ENCODE data around the gene PCAT6.

Gene PCAT6

DNA sequence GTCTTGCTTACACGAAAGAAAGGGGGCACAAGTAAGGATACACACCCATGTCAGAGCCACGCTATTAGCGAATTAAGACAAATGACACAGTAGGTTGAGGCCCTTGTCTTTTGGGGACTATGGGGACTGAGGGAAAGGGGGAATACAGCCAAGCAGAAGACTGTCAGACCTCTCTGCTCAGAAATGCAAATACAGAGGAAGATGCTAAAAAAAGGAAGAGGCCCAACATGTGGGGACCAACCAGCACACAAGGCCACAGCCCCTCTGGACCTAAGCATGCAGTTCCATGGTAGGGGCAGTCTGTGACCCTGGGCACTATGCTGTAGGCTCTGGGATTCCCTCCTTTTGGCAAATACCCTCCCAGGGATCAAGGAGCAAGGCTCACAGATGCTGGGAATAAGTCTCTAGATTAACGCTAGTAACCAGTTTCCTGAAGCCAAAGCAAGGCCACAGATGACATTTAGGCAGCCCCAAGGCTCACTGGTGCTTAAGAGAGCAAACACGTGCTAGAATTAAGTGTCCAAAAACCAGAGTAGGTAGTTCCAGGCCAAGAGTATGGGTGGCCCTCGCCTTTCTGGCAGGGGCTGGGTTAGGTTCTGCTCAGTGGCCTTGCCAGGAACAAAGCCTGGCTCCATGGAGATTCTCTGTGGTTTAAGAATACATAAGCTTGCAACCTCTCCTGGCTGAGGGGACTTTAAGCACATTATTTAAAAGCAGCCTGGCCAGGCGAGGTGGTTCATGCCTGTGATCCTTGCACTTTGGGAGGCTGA is 40.0 kb downstream of the PCAT6 start:
- DNase-seq = no peak

DNA sequence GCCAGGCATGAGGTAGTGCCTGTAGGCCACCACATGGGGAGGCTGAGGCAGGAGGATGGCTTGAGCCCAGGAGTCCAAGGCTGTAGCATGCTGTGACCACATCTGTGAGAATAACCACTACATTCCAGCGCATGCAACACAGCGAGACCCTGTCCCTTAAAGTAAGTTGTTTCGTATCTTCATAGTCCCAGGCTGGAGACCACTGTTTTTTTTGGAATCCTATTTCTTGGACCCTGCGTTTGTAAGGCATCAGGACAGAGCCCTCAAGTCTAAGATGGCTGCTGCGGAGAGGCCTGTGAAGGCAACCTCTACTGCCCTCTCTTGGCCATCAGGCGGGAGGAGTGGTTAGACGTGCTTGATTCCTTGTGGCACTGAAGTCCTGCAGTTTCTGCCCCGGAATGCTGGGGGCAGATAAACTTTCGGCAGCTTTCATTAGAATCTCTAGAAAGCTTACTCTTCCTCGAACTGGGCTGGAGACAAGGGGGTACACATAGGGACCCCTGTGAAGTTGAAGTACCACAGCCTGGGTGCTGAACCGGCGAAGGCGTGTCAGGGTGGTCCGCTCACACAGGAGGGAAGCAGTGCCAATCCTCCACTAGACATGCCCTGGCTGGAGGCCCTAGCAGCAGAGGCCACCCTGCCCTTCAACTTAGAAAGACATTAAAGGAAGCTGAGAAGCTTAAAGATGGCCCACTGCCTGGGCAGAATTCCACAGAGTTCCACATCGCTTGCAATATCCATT is 41.6 kb downstream of the PCAT6 start:
- DNase-seq = peak; percentile 66 to 79

DNA sequence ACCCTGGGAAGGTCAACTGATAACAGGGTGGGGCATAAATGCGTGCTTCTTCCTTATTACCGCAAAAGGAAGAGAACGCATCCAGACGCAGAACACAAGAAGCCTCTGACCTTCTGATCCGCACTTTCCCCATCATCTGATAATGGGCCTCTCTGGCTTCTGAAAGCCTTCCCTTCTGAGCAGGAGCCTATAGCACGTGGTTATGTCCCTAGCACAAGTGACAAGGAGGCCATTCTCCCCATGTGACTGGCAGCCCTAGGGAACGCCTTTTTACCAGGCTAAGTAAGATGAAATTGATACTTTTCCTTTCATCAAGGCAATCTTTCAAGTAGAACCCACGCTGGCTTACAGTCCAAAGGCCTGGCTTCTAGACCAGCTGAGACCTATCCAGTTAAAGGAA is 44.0 kb downstream of the PCAT6 start:
- DNase-seq = no peak

DNA sequence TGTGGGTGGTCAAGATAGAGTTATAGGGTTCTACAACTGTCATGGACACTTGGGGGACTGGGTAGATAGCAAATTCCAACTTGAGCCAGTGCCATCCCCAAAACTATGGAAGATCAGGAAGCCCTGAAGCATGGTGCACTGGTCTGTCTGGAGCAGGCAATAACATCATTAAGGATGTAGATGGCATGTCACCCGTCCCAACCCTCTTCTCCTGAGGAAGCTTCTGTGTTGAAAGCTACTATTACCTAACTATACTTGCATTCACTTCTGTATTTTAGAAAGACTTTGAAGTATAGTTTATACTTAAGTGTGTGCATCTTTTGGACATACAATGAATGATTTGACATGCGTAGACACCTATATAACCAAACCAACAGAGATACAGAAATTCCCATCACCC is 45.3 kb downstream of the PCAT6 start:
- peak; percentile 65 to 80 for DNase-seq

DNA sequence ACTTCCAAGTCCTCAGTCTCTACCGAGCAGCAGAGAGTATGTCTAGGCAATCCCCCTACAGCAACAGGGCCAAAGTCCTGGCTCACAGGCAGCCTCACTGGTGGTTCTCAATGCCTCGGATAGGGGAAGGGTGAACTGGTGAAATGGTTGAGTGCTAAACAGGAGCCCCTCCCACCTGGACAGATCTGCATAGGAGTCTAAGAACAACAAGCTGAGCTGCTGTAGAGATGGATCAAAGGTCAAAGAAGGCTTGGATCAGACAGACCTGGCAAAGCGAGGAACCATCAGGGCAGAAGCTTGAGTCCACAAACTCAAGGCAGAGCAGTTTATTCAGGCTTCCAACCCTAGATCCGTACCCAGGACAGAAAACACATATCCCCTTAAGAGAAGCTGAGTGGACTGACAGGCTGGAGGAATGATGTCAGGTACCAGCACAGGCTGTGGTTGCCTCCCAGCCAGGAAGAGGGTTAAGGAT is 46.4 kb downstream of the PCAT6 start:
- DNase-seq = no peak

DNA sequence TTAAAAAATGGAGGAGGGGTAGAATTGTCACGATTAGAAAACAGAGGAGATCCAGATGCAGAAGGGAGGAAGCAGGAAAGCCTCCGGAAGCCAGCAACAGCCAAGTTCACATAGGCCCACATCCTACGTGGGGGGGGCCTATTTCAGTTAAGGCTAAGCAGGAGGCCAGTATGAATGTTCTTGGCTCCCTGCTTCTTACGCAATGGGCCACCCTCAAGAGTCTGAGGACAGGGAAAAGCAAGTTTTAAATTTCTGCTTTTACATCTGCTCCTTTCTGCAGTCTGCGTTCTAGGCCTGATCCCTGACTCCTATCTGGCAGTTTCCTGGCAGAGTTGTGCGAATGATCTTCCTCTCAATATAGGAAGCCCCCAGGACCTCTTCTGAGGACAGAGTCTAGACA is 47.6 kb downstream of the PCAT6 start:
- peak; percentile 40 to 65 for DNase-seq

DNA sequence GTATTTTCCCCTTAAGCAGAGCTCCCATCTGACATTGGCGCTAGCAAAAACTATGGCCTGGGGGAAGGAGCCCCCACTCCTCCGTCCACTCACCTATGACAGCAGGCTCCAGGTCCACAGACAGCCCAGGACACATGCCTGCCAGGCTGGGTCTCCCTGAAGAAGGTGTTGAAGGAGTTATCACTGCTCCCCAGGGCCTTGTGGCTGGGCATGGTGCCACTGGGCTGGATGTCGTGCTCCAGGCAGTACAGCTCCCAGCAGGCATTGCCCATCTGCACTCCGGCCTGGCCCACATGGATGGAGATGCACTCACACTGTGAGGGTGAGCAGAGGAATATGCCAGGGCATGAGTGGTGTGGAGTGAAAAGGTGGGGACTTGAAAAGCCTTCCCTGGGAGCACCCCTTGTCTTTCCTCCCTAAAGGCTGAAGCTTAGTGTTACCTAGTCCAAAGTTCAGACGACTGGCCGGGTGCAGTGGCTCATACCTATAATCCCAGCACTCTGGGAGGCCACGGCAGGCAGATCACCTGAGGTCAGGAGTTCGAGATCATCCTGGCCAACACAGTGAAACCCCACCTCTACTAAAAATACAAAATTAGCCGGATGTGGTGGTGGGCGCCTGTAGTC is 48.1 kb downstream of the PCAT6 start:
- no peak for DNase-seq

DNA sequence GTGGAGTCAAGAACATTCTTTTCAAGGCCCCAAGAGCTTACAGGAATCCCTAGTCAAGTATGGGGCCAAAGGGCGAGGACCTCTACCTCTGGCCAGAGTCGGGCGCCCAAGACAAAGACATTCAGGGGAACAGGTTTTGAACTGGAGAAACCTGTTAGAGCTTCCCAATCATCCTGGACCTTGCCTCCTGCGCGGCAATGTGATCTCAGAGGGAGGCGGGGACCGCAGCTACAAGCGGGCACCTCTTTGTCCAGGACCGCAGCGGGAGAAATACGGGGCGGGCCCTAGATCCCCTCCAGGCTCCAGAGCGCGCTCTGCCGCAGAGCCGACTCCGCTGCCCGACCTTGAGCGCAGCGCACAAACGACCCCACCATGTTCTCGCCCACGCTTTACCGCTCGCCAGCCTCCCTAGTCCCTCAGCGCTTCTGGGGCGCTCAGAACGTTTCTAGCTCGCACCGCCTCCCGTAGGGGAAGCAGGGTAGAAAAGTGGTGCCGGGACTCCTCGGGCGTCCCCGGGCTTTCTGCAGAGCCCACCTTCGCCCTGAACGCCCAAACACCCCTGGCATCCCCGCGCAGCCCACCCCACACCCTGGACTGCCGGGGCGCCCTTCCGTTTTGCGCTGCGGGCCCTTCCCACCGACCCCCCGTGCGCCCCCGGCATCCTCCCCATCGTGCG is 50.1 kb downstream of the PCAT6 start:
- peak in 1 of 2 donors; percentile 29 for DNase-seq

Measured in inflammatory macrophage (primary cell).